Measurements from ENCODE around the gene GP1BB.

GRCh38 chr22:19746726-19747125 is 23.4 kb downstream of the GP1BB start:
- no peak for TF ChIP-seq POLR2A (IDR thresholded peaks at IDR 0.05; ENCODE audit: low read depth, low read length)
- TF ChIP-seq ZBED1 (IDR thresholded peaks at IDR 0.05; ENCODE audit: borderline replicate concordance): no peak
- no peak for TF ChIP-seq ESRRA (IDR thresholded peaks at IDR 0.05; ENCODE audit: low read length)
- TF ChIP-seq CTCF (IDR thresholded peaks at IDR 0.05 in 2 of 3, conservative IDR thresholded peaks at IDR 0.05 in 1 of 3; ENCODE audit: control insufficient read depth in 2 of 3, extremely low read depth in 1 of 3, insufficient read depth in 1 of 3, low read depth in 3 of 3, low read length in 3 of 3): no peak
- no peak for TF ChIP-seq ZBTB11 (CRISPR knock-in tag; IDR thresholded peaks at IDR 0.05)
- no peak for TF ChIP-seq MXI1 (IDR thresholded peaks at IDR 0.05; ENCODE audit: low read depth, low read length)
